HG03378 (cell line): ENCODE data around the gene GPATCH1.

Source experiments
- ATAC-seq: cut with Tn5 transposase; IDR thresholded peaks from one replicate; pipeline ENCODE4 v1.9.1; 2021; ENCODE audit warnings: mild to moderate bottlenecking, moderate library complexity; ENCODE audit not compliant: unreplicated experiment

The GPATCH1 gene

DNA sequence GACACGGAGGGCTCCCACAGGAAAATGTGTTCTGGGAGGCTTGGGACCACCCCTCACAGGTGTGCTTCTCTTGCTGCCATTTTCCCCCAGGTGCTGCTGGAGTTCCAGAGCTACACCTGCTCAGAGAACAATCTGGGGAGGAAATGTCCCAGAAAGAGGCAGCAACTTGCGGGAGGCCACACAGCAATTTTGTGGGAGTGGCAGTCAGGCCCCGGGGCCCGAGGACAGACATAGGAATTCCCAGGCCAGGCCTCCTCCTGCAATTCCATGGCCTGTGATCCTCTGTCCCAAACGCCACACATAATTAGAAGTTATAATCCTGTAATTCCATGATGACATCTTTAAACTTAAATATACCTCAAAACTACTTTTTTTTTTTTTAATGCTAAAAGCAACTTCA is 18.1 kb upstream of the GPATCH1 start:
- no peak for ATAC-seq

DNA sequence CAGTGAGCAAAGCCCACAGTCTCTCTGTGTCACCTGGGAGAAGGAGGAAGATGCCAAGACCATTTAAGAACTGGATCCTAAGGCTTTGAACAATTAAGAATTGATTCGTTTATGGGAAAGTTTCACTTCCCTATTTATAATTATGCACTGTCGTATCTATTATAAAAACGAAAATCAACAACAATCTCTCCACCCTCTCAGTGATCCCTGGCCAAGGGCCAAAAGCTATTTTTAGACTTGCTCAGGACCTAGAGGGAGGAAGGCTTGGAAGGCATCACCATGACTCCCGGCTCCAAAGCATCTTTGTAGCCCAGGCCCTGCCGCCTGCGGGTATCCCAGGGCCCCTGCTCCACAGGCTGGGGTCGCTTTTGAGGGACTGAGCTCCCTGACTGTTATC is 17.6 kb upstream of the GPATCH1 start:
- no peak for ATAC-seq

DNA sequence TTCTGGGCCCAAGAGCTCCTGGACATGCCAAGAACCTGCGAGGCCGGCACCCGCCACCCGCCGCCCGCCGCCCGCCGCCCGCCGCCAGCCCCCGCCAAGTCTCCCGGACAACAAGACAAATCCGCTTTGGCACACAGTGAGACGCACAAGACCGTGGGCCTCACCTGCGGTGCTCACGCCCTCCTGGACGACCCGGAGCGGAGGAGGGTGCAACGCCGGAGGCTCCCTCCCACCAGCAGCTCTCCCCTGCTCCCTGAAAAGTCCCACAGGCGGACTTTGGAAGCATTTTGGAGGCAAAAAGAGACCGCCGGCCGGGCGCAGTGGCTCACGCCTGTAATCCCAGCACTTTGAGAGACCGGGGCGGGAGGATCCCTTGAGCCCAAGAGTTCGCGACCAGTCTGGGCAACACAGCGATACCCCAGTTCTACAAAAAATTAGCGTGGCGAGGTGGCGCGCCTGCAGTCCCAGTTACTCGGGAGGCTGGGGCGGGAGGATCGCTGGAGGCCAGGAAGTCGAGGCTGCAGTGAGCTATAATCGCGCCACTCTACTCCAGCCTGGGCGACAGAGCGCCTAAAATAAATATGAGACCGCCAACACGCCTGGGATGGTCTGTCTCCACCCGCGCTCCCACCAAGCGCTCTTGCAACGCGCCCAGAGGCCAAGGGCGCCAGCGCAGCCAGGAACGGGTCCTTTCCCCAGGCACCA is 17.1 kb upstream of the GPATCH1 start:
- ATAC-seq, result no peak

DNA sequence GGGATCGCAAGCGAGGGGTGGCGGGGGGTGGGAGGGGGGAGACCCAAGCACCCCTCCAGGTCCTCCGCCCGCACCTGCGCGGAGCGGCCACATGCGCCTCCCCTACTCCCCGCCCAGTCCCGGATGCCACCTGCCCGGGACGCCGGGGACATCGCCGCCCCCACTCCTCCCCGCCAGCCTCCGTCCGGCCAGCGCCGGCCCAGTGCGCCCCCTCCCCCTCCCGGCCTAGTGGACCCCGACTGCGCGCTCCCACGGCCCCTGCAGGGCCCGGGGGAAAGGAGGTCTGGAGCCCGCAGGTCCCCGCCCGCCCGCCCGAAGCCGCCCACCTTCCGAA is 16.6 kb upstream of the GPATCH1 start:
- no peak for ATAC-seq

DNA sequence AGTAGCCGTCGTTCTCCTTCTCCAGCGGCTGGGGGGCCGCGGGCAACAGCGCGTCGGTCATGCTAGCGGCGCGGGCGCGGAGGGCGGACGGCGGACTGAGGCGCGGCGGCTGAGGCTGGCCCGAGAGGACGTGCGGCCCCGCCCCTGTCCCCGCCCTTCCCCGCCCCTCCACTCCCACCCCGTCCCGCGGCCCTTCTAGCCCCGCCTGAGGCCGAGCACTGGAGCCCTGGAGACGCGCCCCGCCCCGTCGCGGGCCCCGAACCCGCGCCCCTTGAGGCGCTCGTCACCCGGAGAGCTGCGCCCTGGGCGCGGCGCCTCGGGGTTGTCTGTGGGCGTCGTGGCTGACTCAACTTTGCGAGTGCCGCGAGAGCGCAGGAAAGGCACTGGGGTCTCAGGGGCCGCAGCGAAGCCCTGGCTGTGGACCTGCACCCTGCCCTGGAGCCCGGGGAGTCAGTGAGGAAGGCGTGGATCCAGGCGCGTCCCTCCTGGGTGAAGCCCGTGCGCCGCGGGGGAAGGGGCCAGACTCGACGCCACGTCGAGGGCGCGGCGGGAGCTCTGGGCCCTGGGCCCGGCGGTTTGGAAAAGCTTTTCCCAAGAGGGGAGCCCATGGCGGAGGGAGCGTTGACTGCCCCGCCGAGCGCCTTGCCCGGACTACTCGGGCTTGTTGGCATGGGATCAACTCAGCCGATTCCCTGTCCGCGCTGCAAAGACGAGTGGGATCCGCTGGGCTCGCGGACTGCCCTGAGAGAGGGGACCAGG is 16.0 kb upstream of the GPATCH1 start, which contains the start of gene RHPN2:
RHPN2 (minus strand) TSS at position 97 of the 759 bp plus-strand sequence; CDS start at position 61, 36 bp downstream.
- no peak for ATAC-seq

DNA sequence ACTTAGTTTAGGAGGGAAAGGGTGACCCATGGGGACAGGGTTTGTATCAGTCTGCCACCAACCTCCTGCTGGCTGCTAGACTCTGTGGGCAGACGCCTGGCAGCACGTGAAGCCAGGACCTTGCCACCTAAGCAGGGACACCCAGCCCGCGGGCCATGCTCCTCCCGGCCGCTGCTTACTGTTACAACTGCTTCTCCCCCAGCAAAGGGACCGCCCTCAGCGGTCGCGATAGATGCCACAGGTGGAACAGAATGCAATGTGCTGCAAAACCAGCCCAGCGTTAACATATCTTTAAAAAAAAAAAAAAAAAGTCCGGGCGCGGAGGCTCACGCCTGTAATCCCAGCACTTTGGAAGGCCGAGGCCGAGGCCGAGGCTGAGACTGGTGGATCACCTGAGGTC is 14.4 kb upstream of the GPATCH1 start:
- no peak for ATAC-seq

DNA sequence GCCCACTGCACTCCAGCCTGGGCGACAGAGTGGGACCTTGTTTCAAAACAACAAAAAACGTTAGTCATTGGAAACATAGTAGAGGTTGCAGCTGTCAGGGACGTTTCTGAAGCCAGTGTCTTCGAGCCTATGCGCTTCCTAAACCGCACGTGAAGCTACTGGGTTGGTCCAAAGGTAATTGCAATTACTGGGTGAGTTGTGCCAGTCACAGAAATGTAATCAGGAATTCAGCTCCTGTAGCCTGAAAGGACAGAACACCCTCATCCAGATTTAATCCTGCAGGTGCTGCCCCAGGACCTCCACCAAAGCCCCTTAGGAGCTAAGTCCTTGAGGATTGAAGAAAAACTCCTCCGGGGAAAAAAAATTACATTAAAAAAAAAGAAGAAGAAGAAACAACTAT is 13.9 kb upstream of the GPATCH1 start:
- no peak for ATAC-seq

DNA sequence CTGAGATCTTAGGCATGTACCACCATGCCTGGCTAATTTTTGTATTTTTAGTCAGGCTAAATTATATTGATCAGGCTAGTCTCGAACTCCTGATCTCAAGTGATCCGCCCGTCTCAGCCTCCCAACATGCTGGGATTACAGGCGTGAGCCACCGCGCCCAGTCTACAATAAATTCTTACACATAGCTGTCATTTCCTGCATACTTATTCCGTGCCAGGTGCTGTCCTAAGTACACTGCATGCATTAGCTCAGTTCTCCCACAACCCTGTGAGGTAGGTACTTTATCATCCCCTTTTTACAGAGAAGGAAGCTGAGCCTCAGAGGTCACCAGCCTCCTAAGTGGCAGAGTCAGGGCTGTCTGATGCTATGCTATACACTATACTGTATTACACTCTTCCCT is 9.1 kb upstream of the GPATCH1 start:
- no peak for ATAC-seq

DNA sequence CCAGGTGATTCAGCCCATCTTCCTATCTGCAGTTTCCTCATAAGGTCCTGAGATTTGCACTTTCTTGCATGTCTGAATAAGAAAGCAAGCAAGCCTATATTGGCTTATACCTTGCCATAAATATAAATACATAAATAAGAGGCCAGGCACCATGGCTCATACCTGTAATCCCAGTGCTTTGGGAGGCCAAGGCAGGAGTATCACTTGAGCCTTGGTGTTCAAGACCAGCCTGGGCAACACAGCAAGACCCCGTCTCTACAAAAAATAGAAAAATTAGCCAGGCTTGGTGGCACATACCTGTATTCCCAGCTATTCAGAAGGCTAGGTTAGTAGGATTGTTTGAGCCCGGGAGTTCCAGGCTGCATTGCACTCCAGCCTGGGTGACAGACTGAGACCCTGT is 5.5 kb upstream of the GPATCH1 start:
- no peak for ATAC-seq

DNA sequence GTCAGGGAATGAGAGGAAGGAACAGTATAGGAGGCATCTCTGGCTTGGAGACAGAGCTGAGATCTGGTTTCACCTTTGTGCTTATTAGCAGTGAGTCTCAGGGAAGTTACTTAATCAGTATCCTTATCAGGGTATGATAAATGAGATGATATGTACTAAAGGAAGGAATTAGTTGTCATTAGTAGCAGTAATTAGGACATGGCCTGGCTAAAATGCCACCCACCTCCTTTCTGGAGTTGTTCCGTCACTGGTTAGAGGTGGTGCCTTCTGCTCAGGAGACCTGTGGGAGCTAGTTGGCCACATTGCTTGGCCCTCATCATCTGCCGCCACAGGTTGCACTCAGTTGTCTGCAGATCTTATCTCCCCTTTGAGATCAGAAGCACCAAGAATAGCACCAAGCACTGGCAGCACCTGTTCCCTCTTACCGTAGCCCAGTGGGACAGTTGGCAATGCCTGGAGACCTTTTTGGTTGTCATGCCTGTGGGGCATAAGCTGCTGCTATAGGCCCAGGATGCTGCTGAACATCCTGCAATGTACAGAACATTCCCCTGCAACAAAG is 4.7 kb downstream of the GPATCH1 start:
- ATAC-seq, result no peak

DNA sequence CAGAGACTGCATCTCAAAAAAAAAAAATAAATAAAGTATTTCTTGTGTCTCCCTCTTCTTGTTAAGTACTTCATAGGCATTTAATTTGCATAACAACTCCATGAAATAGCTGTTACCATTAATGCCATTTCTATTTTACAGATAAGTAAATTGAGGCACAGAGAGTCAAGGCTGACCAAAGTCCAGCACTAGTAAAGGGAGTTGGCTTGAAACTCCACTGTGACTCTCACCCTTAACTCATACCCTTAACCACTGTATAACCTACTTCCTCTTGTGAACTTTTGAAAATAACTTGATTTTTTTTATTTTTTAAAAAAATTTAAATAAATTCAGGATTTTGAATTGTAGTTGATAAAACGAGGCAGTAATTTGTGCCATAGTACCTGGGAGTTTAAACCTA is 6.0 kb downstream of the GPATCH1 start:
- ATAC-seq, result no peak

DNA sequence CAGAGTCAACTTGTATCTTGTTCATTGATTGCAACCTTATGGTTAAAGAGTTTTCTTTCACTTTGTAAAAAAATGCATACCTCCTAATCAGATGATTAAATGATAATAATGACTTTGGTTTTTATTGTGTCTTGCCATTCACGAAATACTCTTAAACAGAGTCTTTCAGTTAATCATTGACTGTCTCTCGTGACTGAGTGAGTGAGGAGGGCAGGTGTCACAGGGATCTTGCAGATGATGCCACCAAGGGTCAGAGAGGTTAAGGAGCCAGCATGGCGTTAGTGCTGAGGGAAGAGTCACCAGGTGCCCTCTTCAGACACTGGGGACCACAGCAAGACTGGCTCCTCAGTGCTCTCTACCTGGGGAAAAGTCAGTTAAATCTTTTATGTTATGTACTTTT is 8.0 kb downstream of the GPATCH1 start:
- no peak for ATAC-seq

DNA sequence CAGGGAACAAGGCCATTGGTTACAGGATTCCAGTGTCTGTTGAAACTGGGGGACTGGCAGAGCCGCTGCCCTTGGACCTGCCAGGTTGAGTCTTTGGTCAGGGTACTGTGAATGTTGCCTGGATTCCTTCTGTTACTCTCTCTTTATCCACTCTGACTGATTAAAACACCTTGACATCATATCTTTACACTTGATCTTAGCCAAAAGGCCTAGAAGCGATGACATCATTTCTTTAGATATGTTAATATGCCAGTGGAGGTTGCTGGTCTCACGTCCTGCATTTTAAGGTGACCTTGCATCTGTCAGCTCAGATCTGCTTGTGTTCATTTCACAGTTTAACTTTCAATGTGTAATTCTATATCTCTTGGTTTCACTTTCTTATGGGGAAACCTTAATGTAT is 9.2 kb downstream of the GPATCH1 start:
- ATAC-seq, result no peak

DNA sequence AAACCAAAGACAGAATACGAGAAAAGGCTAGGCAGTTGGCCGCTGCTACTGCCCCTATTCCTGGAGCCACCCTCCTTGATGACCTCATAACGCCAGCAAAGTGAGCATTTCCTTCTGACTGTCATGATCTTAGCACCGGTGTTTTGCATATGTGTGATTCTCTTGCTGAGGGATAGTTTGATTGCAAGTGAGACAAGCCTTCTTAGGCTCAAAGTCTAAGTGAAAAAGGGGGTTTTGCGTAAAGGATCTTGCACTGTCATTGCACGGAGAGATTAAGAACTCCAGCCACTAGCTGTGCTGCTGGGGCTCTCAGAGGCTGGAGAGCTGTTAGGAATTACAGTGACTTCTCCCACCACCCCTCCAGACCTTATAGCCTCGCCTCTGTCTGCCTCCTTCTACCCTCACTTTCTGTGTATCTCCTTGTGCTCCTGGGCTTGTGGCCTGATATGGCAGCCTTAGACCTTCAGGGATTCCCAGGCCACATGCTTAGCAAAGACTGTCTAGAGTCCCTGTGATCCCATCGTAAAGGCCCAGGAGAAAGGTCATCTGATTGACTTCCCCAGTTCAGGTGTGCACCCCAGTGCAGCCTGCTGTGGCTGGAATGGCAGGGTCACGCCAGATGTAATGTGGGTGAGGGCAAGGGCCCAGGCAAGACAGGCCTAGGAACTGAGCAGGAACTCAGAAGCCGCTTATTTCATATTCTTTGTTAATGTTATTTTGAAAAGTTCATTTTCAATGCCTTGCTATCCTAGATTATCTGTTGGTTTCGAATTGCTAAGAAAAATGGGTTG is 12.6 kb downstream of the GPATCH1 start:
- ATAC-seq, result no peak

DNA sequence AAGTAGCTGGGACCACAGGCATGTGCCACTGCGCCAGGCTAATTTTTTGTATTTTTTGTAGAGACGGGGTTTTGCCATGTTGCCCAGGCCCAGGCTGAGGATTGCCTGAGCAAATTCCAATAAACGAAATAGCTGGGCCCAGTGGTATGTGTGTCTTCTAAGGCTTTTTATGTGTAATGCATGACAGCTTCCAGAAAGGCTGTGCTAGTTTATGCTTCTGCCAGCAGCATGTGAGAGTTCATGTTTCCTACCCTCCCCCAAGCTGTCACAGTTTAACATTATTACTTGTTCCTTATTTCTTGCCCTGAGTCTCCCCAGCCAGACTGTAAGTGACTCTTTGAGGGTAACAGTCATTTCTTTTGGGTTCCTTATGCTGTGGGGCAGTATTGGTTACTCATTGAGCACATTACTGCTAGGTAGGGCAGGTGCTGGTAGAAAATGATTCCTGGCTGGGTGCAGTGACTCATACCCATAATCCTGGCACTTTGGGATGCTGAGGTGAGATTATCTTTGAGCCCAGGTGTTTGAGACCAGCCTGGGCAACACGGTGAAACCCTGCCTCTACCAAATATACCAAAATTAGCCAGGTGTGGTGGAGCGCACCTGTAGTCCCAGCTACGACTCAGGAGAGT is 13.6 kb downstream of the GPATCH1 start:
- no peak for ATAC-seq

DNA sequence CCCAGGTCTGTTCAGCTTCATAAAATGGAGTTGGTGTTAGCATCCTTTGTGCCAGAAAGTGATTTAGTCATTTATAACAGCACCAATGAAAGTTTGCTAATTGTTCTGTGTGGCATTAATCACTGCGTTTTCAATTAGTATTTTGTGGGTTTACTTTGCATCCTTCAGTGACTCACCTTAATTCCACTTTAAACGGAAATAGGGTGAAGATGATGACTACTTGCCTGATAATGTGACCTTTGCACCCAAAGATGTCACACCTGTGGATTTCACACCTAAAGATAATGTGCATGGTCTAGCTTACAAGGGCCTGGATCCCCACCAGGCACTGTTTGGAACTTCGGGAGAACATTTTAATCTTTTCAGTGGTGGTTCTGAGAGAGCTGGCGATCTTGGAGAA is 15.0 kb downstream of the GPATCH1 start:
- ATAC-seq, result no peak

DNA sequence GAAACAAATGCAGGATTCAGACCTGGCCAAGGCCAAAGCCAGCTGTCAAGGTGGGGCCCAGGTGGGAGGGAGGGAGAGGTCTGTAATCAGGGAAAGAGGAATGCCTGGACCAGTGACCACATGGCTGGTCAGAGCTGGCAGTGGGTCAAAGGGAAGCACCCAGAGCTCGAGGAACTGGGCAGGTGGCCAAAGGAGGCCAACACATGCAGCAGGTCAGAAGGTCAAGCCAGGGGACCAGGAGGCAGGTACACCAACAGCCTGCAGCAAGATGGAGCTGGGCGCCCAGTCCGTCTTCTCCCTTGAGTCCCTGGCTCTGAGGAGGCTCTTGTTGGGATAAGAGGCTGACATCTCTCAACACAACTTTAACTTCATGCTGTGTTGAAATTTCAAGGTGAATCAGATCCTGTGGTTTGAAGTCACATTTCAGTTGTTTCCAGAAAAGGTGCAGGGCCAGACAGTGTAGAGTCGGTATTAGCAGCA is 17.1 kb downstream of the GPATCH1 start:
- no peak for ATAC-seq

DNA sequence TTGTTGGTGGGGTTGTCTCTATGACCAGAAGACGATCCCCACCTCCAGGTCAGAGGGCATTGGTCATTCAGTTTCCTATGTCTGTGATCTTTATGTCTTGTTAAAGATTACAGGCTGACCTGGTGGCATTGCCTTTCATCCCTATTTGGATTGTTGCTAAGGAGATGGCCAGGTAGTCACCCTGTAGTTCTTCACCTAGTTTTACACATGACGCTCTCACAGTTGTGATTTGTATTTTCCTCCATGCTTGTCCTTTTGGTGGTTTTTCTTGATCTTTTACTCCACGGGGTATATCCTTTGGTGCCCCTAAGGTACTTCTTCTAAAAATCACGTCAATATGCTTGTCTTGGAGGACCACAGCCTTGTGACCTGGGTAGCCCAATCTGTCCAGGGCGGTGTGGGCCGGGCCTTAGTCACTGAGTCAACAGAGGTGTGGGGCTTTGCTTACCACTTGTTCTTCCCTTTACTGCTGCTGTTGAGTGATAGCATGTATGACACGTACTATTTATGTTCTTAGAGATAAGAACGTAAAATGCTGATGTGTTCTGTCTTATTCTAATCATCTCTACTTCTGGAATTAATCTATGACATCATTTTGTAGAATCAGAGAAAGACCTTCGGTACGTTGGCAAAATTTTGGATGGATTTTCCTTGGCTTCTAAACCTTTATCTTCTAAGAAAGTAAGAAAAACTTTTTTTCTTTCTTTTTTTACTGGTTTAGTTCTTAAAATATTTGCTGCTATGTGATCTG is 20.1 kb downstream of the GPATCH1 start:
- no peak for ATAC-seq

DNA sequence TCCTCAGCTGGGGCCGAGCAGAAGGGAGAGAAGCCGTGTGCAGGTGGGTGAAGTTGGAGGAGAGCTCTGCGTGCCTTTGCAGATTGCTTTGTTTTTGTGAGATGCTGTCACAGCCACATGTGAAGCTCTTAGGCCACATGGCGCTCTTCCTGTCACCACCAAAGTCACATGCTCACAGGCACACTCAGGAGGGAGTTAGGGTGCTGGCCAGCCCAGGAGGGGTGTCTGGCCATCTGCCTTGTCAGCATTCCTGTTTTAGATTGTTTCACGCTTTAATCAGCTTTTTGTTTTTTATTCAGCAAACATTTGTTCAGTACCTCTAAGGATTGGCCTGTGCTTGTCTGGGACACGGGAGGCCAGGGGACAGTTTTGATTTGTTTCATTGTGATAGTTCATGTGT is 21.9 kb downstream of the GPATCH1 start:
- ATAC-seq, result no peak

DNA sequence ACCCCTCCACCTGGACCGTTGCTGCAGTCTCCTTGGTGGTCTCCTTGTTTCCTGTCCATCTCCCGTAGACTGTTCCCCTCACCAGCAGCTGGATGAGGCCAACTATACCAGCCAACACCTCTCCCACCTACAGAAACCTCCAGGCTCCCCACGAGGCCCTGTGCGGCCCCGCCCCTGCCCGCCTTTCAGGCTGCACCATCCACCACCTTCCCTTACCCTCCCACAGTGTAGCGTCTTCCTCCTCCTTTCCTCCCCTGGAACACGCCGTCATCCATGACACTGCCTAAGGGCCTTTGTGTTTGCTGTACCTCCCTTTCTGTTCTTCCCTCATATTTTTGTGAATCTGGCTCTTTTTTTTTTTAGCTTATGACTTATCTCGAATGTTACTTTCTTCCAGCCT is 27.2 kb downstream of the GPATCH1 start:
- ATAC-seq, result no peak
